HEK293T (cell line): ENCODE results near the gene LACC1.

Source experiments
- BHLHE40 ChIP-seq: fragments of 450-650 bp; IDR thresholded peaks from 2 replicates; pipeline ENCODE4 v1.6.1; 2016; ENCODE audit warnings: mild to moderate bottlenecking, moderate library complexity, borderline replicate concordance
- CTBP1 ChIP-seq: fragments of 450-650 bp; IDR thresholded peaks from 2 replicates; pipeline ENCODE4 v1.6.1; 2016; ENCODE audit warnings: borderline replicate concordance
- ELF4 ChIP-seq: fragments of 450-650 bp; IDR thresholded peaks from 2 replicates; pipeline ENCODE4 v1.6.1; 2017; ENCODE audit warnings: antibody characterized with exemption
- FOXK2 ChIP-seq: fragments of 450-650 bp; IDR thresholded peaks from 2 replicates; pipeline ENCODE4 v1.6.1; 2016; ENCODE audit warnings: mild to moderate bottlenecking
- FOXM1 ChIP-seq: fragments of 450-650 bp; IDR thresholded peaks from 2 replicates; pipeline ENCODE4 v1.6.1; 2017; ENCODE audit warnings: mild to moderate bottlenecking, borderline replicate concordance
- HDGF ChIP-seq: fragments of 450-650 bp; IDR thresholded peaks from 2 replicates; pipeline ENCODE4 v1.6.1; 2017; ENCODE audit warnings: antibody characterized with exemption, borderline replicate concordance
- L3MBTL2 ChIP-seq: fragments of 450-650 bp; conservative IDR thresholded peaks from 2 replicates; pipeline ENCODE4 v1.6.1; 2016; ENCODE audit warnings: mild to moderate bottlenecking
- NFRKB ChIP-seq: fragments of 450-650 bp; IDR thresholded peaks from 2 replicates; pipeline ENCODE4 v1.6.1; 2016; ENCODE audit warnings: mild to moderate bottlenecking, moderate library complexity
- PKNOX1 ChIP-seq: fragments of 450-650 bp; IDR thresholded peaks from 2 replicates; pipeline ENCODE4 v1.6.1; 2016
- SP1 ChIP-seq: fragments of 450-650 bp; IDR thresholded peaks from 2 replicates; pipeline ENCODE4 v1.6.1; 2017
- SUZ12 ChIP-seq: fragments of 450-650 bp; IDR thresholded peaks from 2 replicates; pipeline ENCODE4 v1.6.1; 2016; ENCODE audit warnings: mild to moderate bottlenecking

GRCh38 chr13:43879755-43880181 lies at the start of gene LACC1:
- no peak for TF ChIP-seq FOXM1
- TF ChIP-seq PKNOX1 = no peak
- no peak for TF ChIP-seq SUZ12
- TF ChIP-seq BHLHE40 = no peak
- no peak for TF ChIP-seq NFRKB
- no peak for TF ChIP-seq SP1
- TF ChIP-seq HDGF = no peak
- TF ChIP-seq CTBP1 = no peak
- no peak for TF ChIP-seq FOXK2
- no peak for TF ChIP-seq L3MBTL2
- TF ChIP-seq ELF4 = no peak
